B cell (primary cell): ENCODE data around the gene CAMK1D.

Experiments
- CTCF ChIP-seq: fragments of 200-600 bp; IDR thresholded peaks from one replicate; pipeline ENCODE4 v1.8.0; 2022; ENCODE audit warnings: antibody characterized with exemption, mild to moderate bottlenecking
- EZH2 ChIP-seq: IDR thresholded peaks from 2 replicates; pipeline ENCODE4 v1.6.1; 2012; ENCODE audit warnings: borderline replicate concordance, low read depth, mild to moderate bottlenecking, moderate library complexity, low read length; ENCODE audit not compliant: insufficient read depth, poor library complexity, severe bottlenecking

- TF ChIP-seq CTCF = no peak
- no peak for TF ChIP-seq EZH2
These were observed 15.2 kb downstream of the CAMK1D start for GRCh38 chr10:12364559-12364958.
